Fibroblast of pulmonary artery (primary cell): ENCODE measurements around the gene MYO1D.

Experiments used
- DNase-seq: peaks from one replicate; pipeline ENCODE4 v3.0.0-alpha.2; 2010; ENCODE audit warnings: low read depth
- H3K4me3 ChIP-seq: replicated peaks from 2 replicates; pipeline ENCODE4 v1.5.1; 2011; ENCODE audit warnings: low read depth, mild to moderate bottlenecking, control low read depth, low read length, moderate library complexity
- CTCF ChIP-seq: IDR thresholded peaks from 2 replicates; pipeline ENCODE4 v1.5.1; 2011; ENCODE audit warnings: mild to moderate bottlenecking, control low read depth, low read length, inconsistent platforms; ENCODE audit errors: missing control alignments

MYO1D gene

GRCh38 chr17:32916134-32916533 lies 39.2 kb upstream of the MYO1D start:
- DNase-seq: no peak
- H3K4me3 ChIP-seq: no peak overlapping the region
- no peak for TF ChIP-seq CTCF

- DNase-seq: no peak
- no peak overlapping the region for H3K4me3 ChIP-seq
- TF ChIP-seq CTCF: no peak
These were observed 38.3 kb upstream of the MYO1D start for GRCh38 chr17:32915245-32915644.

- no peak for DNase-seq
- TF ChIP-seq CTCF: no peak
- H3K4me3 ChIP-seq: no peak overlapping the region
These were observed 37.3 kb upstream of the MYO1D start for GRCh38 chr17:32914181-32914580.

GRCh38 chr17:32913593-32913992 lies 36.7 kb upstream of the MYO1D start:
- H3K4me3 ChIP-seq: no peak overlapping the region
- TF ChIP-seq CTCF: no peak
- DNase-seq: no peak

- TF ChIP-seq CTCF: no peak
- H3K4me3 ChIP-seq: no peak overlapping the region
- DNase-seq: peak; percentile 75
These were observed 35.4 kb upstream of the MYO1D start for GRCh38 chr17:32912218-32912897.

- no peak overlapping the region for H3K4me3 ChIP-seq
- no peak for DNase-seq
- no peak for TF ChIP-seq CTCF
These were observed 33.8 kb upstream of the MYO1D start for GRCh38 chr17:32910769-32911168.

GRCh38 chr17:32909787-32910369 lies 33.0 kb upstream of the MYO1D start:
- no peak overlapping the region for H3K4me3 ChIP-seq
- TF ChIP-seq CTCF: peak; percentile 88
- DNase-seq: peak; percentile 90
